ENCODE data around the gene NR4A2. TPM values are rescaled to one million over a fixed set of nuclear protein-coding genes. Genes with fewer than 3 reads are reported as not detected.
A peak's percentile ranks its signal among the peaks of the same experiment; 100 is the strongest.
"Not testable (repeated sequence)": the region's sequence is repeated elsewhere in the genome, so short reads cannot be mapped to it uniquely, and the experiment has no call there.

NR4A2 gene
- total and polyA plus RNA-seq, 2 experiments from 2014 or later, result 0.86 to 2.9 TPM

DNA sequence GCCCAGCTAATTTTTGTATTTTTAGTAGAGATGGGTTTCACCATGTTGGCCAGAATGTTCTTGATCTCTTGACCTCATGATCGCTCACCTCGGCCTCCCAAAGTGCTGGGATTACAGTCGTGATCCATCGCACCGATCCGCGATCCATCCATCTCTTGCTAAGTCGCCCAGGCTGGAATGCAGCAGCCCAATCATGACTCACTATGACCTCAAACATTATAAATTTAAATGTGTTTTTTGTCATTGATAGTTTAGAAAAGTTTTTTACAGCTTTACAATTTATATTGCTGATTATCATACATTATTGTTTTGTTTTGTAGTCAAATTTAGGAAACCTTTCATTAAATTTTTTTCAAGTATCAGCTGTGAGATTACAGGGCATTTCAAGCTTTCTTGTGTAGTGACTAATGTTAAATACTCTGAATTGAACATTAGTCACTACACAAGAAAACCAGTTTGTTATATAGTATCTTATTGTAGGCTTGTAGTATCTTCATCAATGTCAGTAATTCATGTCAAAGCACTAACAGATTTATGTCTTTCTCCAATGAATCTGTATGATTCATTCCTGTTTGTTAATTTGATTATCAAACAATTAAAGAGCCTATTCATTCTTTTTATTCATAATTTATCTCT lies 37.5 kb downstream of the NR4A2 start:
- no peaks in the 10 kb centered on the region for H3K9me2 ChIP-seq (ENCODE audit: insufficient read depth)
- no peak overlapping the region for H3K27ac ChIP-seq
- H3K4me3 ChIP-seq, result no peak overlapping the region
- H2AFZ ChIP-seq, result no peak overlapping the region
- H3K9me3 ChIP-seq (ENCODE audit: low read depth), result no peaks in the 10 kb centered on the region
- in situ Hi-C loops (cut with MboI), result no loop called here
- no peaks in the 10 kb centered on the region for H3K36me3 ChIP-seq (ENCODE audit: low read depth)
- H3K4me1 ChIP-seq (ENCODE audit: insufficient read depth), result no peaks in the 10 kb centered on the region
- TF ChIP-seq EZH2 (IDR thresholded peaks at IDR 0.05; ENCODE audit: insufficient read depth, poor library complexity, severe bottlenecking) (no peak), EZH2phosphoT487 (IDR thresholded peaks at IDR 0.05; ENCODE audit: insufficient read depth, low read depth) (no peak)
- no peaks in the 10 kb centered on the region for H3K27me3 ChIP-seq (replicated peaks; ENCODE audit: insufficient read depth)
- no peaks in the 10 kb centered on the region for H4K20me1 ChIP-seq (ENCODE audit: insufficient read depth)
- no peaks in the 10 kb centered on the region for H3F3A ChIP-seq (ENCODE audit: insufficient read depth)
- H3K4me2 ChIP-seq (ENCODE audit: unreplicated experiment), result no peak overlapping the region
- WGBS, 2 experiments (ENCODE audit: low coverage in 1 of 2, low lambda C conversion rate in 2 of 2, missing lambda C conversion rate in 2 of 2), result 78 to 80% methylated on average over 8 of the region's 8 CpGs
- peak; percentile 17 for DNase-seq
- H3K79me2 ChIP-seq (ENCODE audit: insufficient read depth), result no peaks in the 10 kb centered on the region
- no peak overlapping the region for H3K9ac ChIP-seq

DNA sequence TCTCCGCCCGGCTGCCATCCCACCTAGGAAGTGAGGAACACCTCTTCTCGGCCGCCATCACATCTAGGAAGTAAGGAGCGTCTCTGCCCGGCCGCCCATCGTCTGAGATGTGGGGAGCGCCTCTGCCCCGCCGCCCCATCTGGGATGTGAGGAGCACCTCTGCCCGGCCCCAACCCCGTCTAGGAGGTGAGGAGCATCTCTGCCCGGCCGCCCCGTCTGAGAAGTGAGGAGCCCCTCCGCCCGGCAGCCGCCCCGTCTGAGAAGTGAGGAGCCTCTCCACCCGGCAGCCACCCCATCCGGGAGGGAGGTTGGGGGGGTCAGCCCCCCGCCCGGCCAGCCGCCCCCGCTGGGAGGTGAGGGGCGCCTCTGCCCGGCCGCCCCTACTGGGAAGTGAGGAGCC lies 39.1 kb downstream of the NR4A2 start:
- H3K9me2 ChIP-seq (ENCODE audit: insufficient read depth); DNase-seq; H3K4me1 ChIP-seq (ENCODE audit: insufficient read depth); H4K20me1 ChIP-seq (ENCODE audit: insufficient read depth); H3K9me3 ChIP-seq (ENCODE audit: low read depth); H3K79me2 ChIP-seq (ENCODE audit: insufficient read depth); H3K4me2 ChIP-seq (ENCODE audit: unreplicated experiment); H2AFZ ChIP-seq; H3K27me3 ChIP-seq (replicated peaks; ENCODE audit: insufficient read depth); H3K9ac ChIP-seq; H3K36me3 ChIP-seq (ENCODE audit: low read depth); H3K27ac ChIP-seq; H3K4me3 ChIP-seq; H3F3A ChIP-seq (ENCODE audit: insufficient read depth); in situ Hi-C loops (cut with MboI): not testable (repeated sequence)
- WGBS, 2 experiments (ENCODE audit: low coverage in 1 of 2, low lambda C conversion rate in 2 of 2, missing lambda C conversion rate in 2 of 2), result 91% methylated on average over 18 of the region's 29 CpGs; no CpG with 5 or more reads in 1 of the 2 experiments

DNA sequence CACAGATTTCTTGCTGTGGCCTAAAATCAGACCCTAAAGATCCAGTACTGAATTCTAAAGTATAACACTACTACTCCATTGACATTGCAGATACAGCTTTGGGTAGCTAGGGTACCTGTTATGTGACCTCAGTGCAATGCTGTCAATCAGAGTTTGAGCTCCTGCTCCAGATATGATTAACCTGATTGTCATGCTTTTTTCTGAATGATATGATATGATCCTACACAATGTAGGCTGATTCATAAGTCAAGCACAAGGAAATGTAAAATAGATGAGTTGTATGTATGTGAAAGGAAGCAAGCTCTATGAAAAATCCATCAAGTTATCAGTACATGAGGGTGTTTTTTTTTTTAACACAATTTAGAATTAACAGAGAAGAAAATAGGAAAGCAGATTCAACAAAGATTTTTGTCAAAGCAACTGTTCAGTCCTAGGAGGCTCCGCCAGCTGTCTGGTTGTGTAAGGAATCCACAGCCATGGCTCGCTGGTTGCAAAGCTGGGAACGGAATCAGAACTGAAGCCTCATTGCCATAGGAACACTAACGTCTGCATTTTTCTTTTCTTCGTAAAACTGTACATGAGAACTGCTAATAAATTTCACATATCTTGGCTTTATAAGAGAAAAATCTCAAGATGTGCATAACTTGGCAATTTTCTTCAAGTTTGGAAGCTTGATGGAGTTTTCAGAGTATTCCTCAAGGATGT lies 52.9 kb downstream of the NR4A2 start:
- Histone ChIP-seq H2AFZ (no peak overlapping the region), H3K9ac (no peak overlapping the region), H3K9me3 (ENCODE audit: low read depth) (no peaks in the 10 kb centered on the region), H3K4me2 (ENCODE audit: unreplicated experiment) (no peak overlapping the region), H3K27me3 (replicated peaks; ENCODE audit: insufficient read depth) (no peaks in the 10 kb centered on the region), H3K36me3 (ENCODE audit: low read depth) (no peaks in the 10 kb centered on the region), H4K20me1 (ENCODE audit: insufficient read depth) (no peaks in the 10 kb centered on the region), H3K9me2 (ENCODE audit: insufficient read depth) (no peaks in the 10 kb centered on the region), H3K79me2 (ENCODE audit: insufficient read depth) (no peaks in the 10 kb centered on the region), H3K27ac (no peak overlapping the region), H3F3A (ENCODE audit: insufficient read depth) (no peaks in the 10 kb centered on the region), H3K4me1 (ENCODE audit: insufficient read depth) (no peaks in the 10 kb centered on the region), H3K4me3 (no peak overlapping the region)
- no peak for TF ChIP-seq EZH2phosphoT487 (IDR thresholded peaks at IDR 0.05; ENCODE audit: insufficient read depth, low read depth)
- no peak for TF ChIP-seq EZH2 (IDR thresholded peaks at IDR 0.05; ENCODE audit: insufficient read depth, poor library complexity, severe bottlenecking)
- WGBS, 2 experiments (ENCODE audit: low coverage in 1 of 2, low lambda C conversion rate in 2 of 2, missing lambda C conversion rate in 2 of 2), result 14 to 16% methylated on average over 5 of the region's 5 CpGs
- in situ Hi-C loops (cut with MboI), result no loop called here
- no peak for DNase-seq

Other genes starting within 250 kb of the NR4A2 start
- 37.7 and 62.3 TPM in 2 replicates for gene GPD2, start 103.7 kb upstream of the NR4A2 start, total RNA-seq (2014; rRNA removed; shearing (Covaris generic))
- 16.1 and 18.6 TPM in 2 replicates for gene GPD2, start 103.7 kb upstream of the NR4A2 start, polyA plus RNA-seq (2016; fragmentation: Nextera tagmentation; extraction: Ambion mirVana)